Endothelial cell of umbilical vein (primary cell): ENCODE measurements around the gene KRT15.

ENCODE experiments used
- EZH2 ChIP-seq: IDR thresholded peaks from 2 replicates; pipeline ENCODE4 v1.6.1; 2012; ENCODE audit warnings: borderline replicate concordance, low read depth, mild to moderate bottlenecking, moderate library complexity, low read length, inconsistent platforms; ENCODE audit not compliant: severe bottlenecking
- GATA2 ChIP-seq: IDR thresholded peaks from 2 replicates; pipeline ENCODE4 v1.7.0; 2011; ENCODE audit warnings: low read depth, mild to moderate bottlenecking, moderate library complexity, mixed read lengths, low read length; ENCODE audit not compliant: insufficient read length, insufficient read depth
- POLR2A ChIP-seq: IDR thresholded peaks from 2 replicates; pipeline ENCODE4 v1.6.1; 2012; ENCODE audit warnings: low read depth, mild to moderate bottlenecking, control low read depth, low read length
- POLR2AphosphoS5 ChIP-seq: IDR thresholded peaks from 2 replicates; pipeline ENCODE4 v1.6.1; 2012; ENCODE audit warnings: low read depth, mild to moderate bottlenecking, control low read depth, low read length, moderate library complexity; ENCODE audit not compliant: insufficient read depth
- TF ChIP-seq, protein P1 (sequence below), 2 donors: IDR thresholded peaks; 1 replicate in 1 of 2; 2 replicates in 1 of 2; pipeline ENCODE4 v1.5.1; 2011; ENCODE audit warnings: low read length in 2 of 2, mild to moderate bottlenecking in 2 of 2, moderate library complexity in 2 of 2, control low read depth in 1 of 2, inconsistent platforms in 1 of 2, low read depth in 1 of 2; ENCODE audit not compliant: insufficient read depth in 1 of 2; ENCODE audit errors: extremely low read depth in 1 of 2

DNA sequence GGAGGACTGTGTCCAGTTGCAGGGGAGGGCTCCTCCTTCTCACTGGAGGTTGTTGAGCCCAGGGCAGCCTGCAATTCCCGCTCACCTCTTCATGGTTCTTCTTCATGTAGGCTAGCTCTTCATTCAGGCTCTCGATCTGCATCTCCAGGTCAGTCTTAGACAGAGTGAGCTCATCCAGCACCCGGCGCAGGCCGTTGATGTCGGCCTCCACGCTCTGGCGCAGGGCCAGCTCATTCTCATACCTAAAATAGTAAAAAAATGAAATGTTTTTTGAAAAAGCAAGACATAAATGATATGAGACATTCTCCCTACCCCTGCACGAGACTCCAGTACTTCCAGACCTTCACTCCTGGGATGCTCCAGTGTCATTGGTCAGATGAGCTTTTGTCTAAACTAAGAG is 15.5 kb downstream of the KRT15 start:
- TF ChIP-seq, protein P1, sequence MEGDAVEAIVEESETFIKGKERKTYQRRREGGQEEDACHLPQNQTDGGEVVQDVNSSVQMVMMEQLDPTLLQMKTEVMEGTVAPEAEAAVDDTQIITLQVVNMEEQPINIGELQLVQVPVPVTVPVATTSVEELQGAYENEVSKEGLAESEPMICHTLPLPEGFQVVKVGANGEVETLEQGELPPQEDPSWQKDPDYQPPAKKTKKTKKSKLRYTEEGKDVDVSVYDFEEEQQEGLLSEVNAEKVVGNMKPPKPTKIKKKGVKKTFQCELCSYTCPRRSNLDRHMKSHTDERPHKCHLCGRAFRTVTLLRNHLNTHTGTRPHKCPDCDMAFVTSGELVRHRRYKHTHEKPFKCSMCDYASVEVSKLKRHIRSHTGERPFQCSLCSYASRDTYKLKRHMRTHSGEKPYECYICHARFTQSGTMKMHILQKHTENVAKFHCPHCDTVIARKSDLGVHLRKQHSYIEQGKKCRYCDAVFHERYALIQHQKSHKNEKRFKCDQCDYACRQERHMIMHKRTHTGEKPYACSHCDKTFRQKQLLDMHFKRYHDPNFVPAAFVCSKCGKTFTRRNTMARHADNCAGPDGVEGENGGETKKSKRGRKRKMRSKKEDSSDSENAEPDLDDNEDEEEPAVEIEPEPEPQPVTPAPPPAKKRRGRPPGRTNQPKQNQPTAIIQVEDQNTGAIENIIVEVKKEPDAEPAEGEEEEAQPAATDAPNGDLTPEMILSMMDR (IDR thresholded peaks at IDR 0.05; ENCODE audit: extremely low read depth in 1 of 2, insufficient read depth in 1 of 2, low read depth in 1 of 2, low read length in 2 of 2) = no peak
- no peak for TF ChIP-seq EZH2
- TF ChIP-seq POLR2A = no peak
- no peak for TF ChIP-seq POLR2AphosphoS5
- TF ChIP-seq GATA2 = no peak
